Thoracic aorta (tissue), 2 donors: ENCODE data around the gene ISOC2. TPM values are rescaled to one million over a fixed set of nuclear protein-coding genes. Genes with fewer than 3 reads are reported as not detected.
A peak's percentile ranks its signal among the peaks of the same experiment; 100 is the strongest.
"Not testable (repeated sequence)": the region's sequence is repeated elsewhere in the genome, so short reads cannot be mapped to it uniquely, and the experiment has no call there.

Experiments used
- ATAC-seq: fragments of 150-250 bp; one replicate; pipeline ENCODE4 v1.8.0; 2017; ENCODE audit warnings: low read depth; ENCODE audit not compliant: insufficient number of reproducible peaks, low FRiP score
- DNase-seq: peaks from one replicate; pipeline ENCODE4 v3.0.0-alpha.2; 2020; ENCODE audit warnings: low spot score
- H3K27ac ChIP-seq, 2 donors: fragments of 200-600 bp; sonication (generic); 1 replicate in 1 of 2; 2 replicates in 1 of 2; pipeline ENCODE4 v1.5.1; 2016; ENCODE audit warnings: mild to moderate bottlenecking in 2 of 2, moderate library complexity in 2 of 2
- H3K27me3 ChIP-seq: fragments of 200-600 bp; sonication (generic); replicated peaks from 2 replicates; pipeline ENCODE4 v1.6.0; 2016; ENCODE audit warnings: mild to moderate bottlenecking; ENCODE audit not compliant: insufficient read depth
- H3K36me3 ChIP-seq: fragments of 200-600 bp; sonication (generic); one replicate; pipeline ENCODE4 v1.5.1; 2016
- H3K4me1 ChIP-seq, 2 donors: fragments of 200-600 bp; sonication (generic); 1 replicate in 1 of 2; 2 replicates in 1 of 2; pipeline versions ENCODE4 v1.5.1 to v1.6.0; 2016; ENCODE audit warnings: low read depth in 2 of 2, mild to moderate bottlenecking in 1 of 2; ENCODE audit not compliant: control insufficient read depth in 1 of 2
- H3K4me3 ChIP-seq: fragments of 200-600 bp; sonication (generic); 2 replicates; pipeline ENCODE4 v1.5.1; 2016; ENCODE audit warnings: mild to moderate bottlenecking
- H3K9me3 ChIP-seq: fragments of 200-600 bp; sonication (generic); 2 replicates; pipeline ENCODE4 v1.5.1; 2016
- total RNA-seq, 2 donors: library from RNA; depleted of rRNA; stranded (reverse); fragments of >200 nt; gene quantifications; one replicate each; pipeline versions ENCODE4 v1.1.0 to v1.2.3, GENCODE V29; 2016
- TF ChIP-seq, protein P1 (sequence below): fragments of 200-600 bp; sonication (generic); IDR thresholded peaks from one replicate; pipeline ENCODE4 v1.5.1; 2019; ENCODE audit warnings: antibody characterized with exemption

ISOC2 gene
- total RNA-seq, 2 donors from 2014 or later, result 18.8 to 27.4 TPM

DNA sequence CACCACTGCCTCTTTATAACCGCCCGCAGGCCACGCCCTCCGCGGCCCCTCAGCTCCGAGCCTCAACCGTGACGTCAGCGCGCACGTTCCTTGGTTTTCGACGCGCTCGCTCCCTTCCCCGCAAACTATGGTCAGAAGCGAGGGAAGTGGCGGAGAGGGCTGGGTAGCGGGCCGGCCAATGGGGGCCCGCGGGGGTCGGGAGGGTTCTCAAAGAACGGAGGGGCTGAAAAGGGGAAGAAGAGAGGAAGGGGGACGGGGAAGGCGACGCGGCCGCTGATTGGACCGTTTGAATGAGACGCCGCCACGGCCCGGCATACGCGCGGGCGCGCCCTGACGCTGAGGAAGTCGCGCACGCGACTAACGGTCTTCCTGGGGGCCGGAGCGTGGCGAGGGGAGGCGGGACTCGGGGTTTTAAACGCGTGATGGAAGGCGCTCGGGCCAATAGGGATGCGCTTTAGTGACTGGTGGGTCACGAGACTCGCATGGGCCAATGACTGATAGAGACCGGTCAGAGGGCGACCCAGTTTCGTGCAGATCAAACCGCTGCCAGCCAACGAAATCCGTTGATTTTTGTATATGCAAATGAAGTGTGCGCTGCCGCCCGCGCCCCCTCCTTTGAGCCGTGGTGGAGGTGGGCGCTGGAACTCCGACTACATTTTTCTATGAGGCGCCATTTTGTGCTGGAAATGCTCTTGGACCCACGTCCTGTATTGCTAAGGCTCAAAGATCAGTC is 53.5 kb downstream of the ISOC2 start:
- H3K27ac ChIP-seq, result peak overlapping the region; percentile 99
- peaks cover 5% of the 10 kb centered on the region for H3K36me3 ChIP-seq
- peaks cover 18 to 23% of the 10 kb centered on the region in 2 donors for H3K4me1 ChIP-seq
- H3K27me3 ChIP-seq, result no peaks in the 10 kb centered on the region
- peak overlapping the region; percentile 87 for H3K4me3 ChIP-seq
- no peaks in the 10 kb centered on the region for H3K9me3 ChIP-seq
- ATAC-seq, result peak; percentile 96
- TF ChIP-seq, protein P1, sequence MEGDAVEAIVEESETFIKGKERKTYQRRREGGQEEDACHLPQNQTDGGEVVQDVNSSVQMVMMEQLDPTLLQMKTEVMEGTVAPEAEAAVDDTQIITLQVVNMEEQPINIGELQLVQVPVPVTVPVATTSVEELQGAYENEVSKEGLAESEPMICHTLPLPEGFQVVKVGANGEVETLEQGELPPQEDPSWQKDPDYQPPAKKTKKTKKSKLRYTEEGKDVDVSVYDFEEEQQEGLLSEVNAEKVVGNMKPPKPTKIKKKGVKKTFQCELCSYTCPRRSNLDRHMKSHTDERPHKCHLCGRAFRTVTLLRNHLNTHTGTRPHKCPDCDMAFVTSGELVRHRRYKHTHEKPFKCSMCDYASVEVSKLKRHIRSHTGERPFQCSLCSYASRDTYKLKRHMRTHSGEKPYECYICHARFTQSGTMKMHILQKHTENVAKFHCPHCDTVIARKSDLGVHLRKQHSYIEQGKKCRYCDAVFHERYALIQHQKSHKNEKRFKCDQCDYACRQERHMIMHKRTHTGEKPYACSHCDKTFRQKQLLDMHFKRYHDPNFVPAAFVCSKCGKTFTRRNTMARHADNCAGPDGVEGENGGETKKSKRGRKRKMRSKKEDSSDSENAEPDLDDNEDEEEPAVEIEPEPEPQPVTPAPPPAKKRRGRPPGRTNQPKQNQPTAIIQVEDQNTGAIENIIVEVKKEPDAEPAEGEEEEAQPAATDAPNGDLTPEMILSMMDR, result no peak
- DNase-seq, result peak; percentile 97

DNA sequence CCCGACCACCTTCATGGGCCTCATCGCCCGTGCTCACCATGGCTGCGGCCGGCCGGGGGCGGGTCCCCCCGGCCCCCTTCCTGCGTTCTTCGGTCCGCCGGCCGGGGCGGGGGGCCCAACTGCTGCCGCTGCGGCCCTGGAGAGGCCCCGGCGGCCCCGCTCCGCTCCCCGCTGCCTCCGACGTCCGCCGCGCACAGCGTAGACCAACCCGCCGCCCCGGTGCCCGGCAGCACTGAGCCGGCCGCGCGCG is 54.0 kb downstream of the ISOC2 start, which contains the start of gene UBE2S:
Gene UBE2S, minus strand, starts transcription at position 239 of the 250 bp plus-strand sequence. Its CDS starts 199 bp downstream, at position 40.
- Histone ChIP-seq H3K27ac (peak within 1 kb of the TSS; percentile 99), H3K4me3 (peak within 1 kb of the TSS; percentile 87), H3K4me1 (peaks cover 18 to 23% of the 10 kb centered on the region in 2 donors)
- DNase-seq, H3K27me3 ChIP-seq, H3K36me3 ChIP-seq, ATAC-seq, H3K9me3 ChIP-seq: not testable (repeated sequence)

DNA sequence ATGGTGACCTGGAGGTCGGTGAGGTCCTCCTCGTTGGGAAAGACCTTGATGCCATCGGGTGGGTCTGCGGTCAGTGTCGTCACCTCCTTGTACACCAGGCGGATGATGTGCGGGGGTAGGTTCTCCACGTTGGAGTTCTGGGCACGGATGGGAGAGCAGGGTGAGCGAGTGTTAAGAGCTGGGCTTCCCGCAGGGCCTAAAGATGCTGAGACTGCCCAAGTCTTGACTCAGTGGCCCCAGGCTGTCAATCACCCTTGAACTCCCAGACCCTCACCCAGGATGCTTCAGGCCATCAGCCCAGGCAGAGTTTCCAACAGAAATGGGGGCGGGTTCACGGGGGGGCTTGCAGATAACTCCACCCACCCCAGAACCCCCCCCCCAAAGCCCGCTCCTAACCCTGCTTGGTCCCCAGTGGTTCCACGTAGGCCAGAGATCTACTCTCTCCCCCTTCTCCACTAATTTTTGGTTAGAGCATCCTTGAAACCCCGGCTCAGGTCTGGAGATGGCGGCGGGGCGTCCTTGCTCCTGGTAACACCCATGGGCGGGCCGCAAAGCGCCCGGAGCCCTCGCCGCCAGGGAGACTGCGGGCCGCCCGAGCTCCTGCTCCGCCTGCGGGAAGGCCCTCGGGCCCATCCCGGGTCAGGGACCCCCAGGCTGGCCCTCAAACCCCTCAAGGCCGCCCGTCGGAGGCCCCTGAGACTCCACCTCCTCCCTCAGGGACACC is 54.5 kb downstream of the ISOC2 start:
- H3K27ac ChIP-seq, result peak overlapping the region; percentile 99
- ATAC-seq (no peak), DNase-seq (no peak)
- peaks cover 15% of the 10 kb centered on the region for H3K36me3 ChIP-seq
- H3K9me3 ChIP-seq, result no peaks in the 10 kb centered on the region
- TF ChIP-seq, protein P1, result no peak
- peaks cover 18 to 23% of the 10 kb centered on the region in 2 donors for H3K4me1 ChIP-seq
- no peaks in the 10 kb centered on the region for H3K27me3 ChIP-seq
- peak overlapping the region; percentile 87 for H3K4me3 ChIP-seq

DNA sequence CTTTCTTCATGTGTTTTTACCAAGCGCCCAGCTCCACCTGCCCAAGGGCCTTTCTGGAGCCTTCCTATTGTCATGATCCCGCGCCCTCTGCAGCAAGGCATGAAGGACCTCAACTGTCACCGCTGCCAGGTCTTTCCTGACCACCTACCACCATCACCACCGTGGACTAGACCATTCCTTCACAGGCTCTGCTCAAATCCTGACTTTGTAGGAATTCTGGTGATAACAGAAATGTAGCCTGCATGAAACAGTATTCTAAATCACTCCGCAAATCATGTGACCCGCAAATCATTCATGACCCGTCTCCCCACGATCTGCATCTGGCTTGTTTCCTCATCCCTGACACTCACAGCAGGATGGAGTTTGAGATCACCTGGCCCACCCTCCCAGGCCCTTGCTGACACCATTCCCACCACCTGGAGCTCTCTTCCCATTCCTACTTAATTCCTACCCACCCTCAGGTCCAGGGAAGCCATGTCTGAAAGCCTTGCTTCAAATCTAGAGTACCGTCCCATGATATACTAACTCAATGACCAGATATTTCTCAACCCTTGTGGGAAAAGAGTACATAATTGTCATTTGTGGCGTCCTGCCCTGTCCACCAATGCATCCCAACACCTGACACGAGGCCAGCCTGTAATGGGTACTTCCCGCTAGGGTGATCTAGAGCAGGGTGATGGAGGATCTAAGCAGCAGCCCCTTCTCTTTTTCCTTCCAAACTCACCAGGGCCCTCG is 55.2 kb downstream of the ISOC2 start:
- Histone ChIP-seq H3K4me1 (peaks cover 18 to 23% of the 10 kb centered on the region in 2 donors), H3K36me3 (peaks cover 17% of the 10 kb centered on the region), H3K27ac (no peak overlapping the region), H3K27me3 (no peaks in the 10 kb centered on the region), H3K9me3 (no peaks in the 10 kb centered on the region), H3K4me3 (peak overlapping the region; percentile 87)
- no peak for DNase-seq
- no peak for ATAC-seq
- TF ChIP-seq, protein P1, result no peak

DNA sequence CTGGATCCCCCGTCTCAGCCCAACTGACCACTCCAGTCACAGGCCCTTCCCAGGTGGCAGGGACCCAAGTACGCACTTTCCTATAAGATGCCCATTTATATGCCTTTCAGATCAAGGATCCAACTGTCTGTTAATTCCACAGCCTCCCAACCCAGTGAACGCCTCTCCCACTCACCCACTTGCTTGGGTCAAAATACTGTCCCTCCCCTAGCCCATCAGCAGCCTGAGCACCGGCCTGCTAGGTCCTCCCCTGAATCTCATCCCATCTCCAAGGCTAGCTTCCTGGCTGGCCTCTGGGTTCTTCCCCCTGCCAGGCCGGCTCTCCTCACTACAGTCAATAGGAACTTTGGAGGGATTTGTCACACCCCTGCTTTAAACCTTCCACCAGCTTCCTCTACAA is 55.8 kb downstream of the ISOC2 start:
- Histone ChIP-seq H3K36me3 (peaks cover 17% of the 10 kb centered on the region), H3K9me3 (no peaks in the 10 kb centered on the region), H3K4me3 (no peak overlapping the region), H3K4me1 (peaks cover 18 to 23% of the 10 kb centered on the region in 2 donors), H3K27me3 (no peaks in the 10 kb centered on the region), H3K27ac (no peak overlapping the region)
- DNase-seq, result no peak
- TF ChIP-seq, protein P1, result no peak
- ATAC-seq, result no peak

Other genes starting within 250 kb of the ISOC2 start
- 1 to 10 TPM; 2.4 to 4.8 TPM for gene TMEM86B, start 232.9 kb downstream of the ISOC2 start, total RNA-seq
- 10 to 100 TPM; 46.7 to 52.3 TPM for gene PPP6R1, start 202.6 kb downstream of the ISOC2 start, total RNA-seq
- gene HSPBP1, start 181.5 kb downstream of the ISOC2 start, total RNA-seq, result 10 to 100 TPM; 26.8 to 26.9 TPM
- gene BRSK1, start 177.6 kb downstream of the ISOC2 start, total RNA-seq, result 10 to 100 TPM; 10.8 to 16.7 TPM
- gene TMEM150B, start 136.3 kb downstream of the ISOC2 start, total RNA-seq, result 1 to 10 TPM in 1 of 2 donors, not detected in 1; 6.8 TPM
- gene KMT5C, start 121.8 kb downstream of the ISOC2 start, total RNA-seq, result 10 to 100 TPM; 10.2 to 25.2 TPM
- not detected for gene COX6B2, start 106.9 kb downstream of the ISOC2 start, total RNA-seq
- gene GARIN5B, start 98.4 kb downstream of the ISOC2 start, total RNA-seq, result not detected
- under 1 TPM in 1 of 2 donors, not detected in 1; 0.92 TPM for gene IL11, start 91.2 kb downstream of the ISOC2 start, total RNA-seq
- gene TMEM190, start 84.8 kb downstream of the ISOC2 start, total RNA-seq, result not detected
- gene TMEM238, start 77.3 kb downstream of the ISOC2 start, total RNA-seq, result 1 to 10 TPM in 1 of 2 donors, not detected in 1; 4.2 TPM
- 100 to 1,000 TPM; 175 to 274 TPM for gene RPL28, start 75.7 kb downstream of the ISOC2 start, total RNA-seq
- gene UBE2S, start 53.9 kb downstream of the ISOC2 start, total RNA-seq, result 10 to 100 TPM; 16.3 to 17.9 TPM
- gene SHISA7, start 18.3 kb downstream of the ISOC2 start, total RNA-seq, result not detected
- gene C19orf85, start 3.1 kb upstream of the ISOC2 start, total RNA-seq, result not detected
- 1 to 10 TPM; 3.5 to 7.2 TPM for gene ZNF628, start 15.0 kb upstream of the ISOC2 start, total RNA-seq
- 1 to 10 TPM; 3.4 to 3.8 TPM for gene NAT14, start 23.5 kb upstream of the ISOC2 start, total RNA-seq
- gene SSC5D, start 26.8 kb upstream of the ISOC2 start, total RNA-seq, result 10 to 100 TPM in 1 of 2 donors, 1 to 10 TPM in 1; 4.3 to 58.3 TPM
- not detected for gene SBK2, start 75.5 kb upstream of the ISOC2 start, total RNA-seq
- gene SBK3, start 83.9 kb upstream of the ISOC2 start, total RNA-seq, result not detected
- 1 to 10 TPM; 2.4 to 3.9 TPM for gene ZNF579, start 119.2 kb upstream of the ISOC2 start, total RNA-seq
- 10 to 100 TPM in 1 of 2 donors, 1 to 10 TPM in 1; 9.5 to 17.3 TPM for gene FIZ1, start 137.9 kb upstream of the ISOC2 start, total RNA-seq
- gene ZNF524, start 138.6 kb upstream of the ISOC2 start, total RNA-seq, result 10 to 100 TPM; 21.7 to 26.4 TPM
- 10 to 100 TPM; 11.9 to 14.5 TPM for gene ZNF865, start 144.0 kb upstream of the ISOC2 start, total RNA-seq
- 10 to 100 TPM in 1 of 2 donors, 1 to 10 TPM in 1; 8.5 to 13.0 TPM for gene ZNF784, start 162.9 kb upstream of the ISOC2 start, total RNA-seq
- gene ZNF580, start 179.4 kb upstream of the ISOC2 start, total RNA-seq, result 10 to 100 TPM; 46.0 to 65.5 TPM
- 10 to 100 TPM in 1 of 2 donors, 1 to 10 TPM in 1; 6.7 to 23.8 TPM for gene ZNF581, start 182.0 kb upstream of the ISOC2 start, total RNA-seq
- gene CCDC106, start 186.6 kb upstream of the ISOC2 start, total RNA-seq, result 10 to 100 TPM; 10.5 to 14.8 TPM
- 100 to 1,000 TPM in 1 of 2 donors, 10 to 100 TPM in 1; 77.3 to 106 TPM for gene U2AF2, start 193.4 kb upstream of the ISOC2 start, total RNA-seq
- 10 to 100 TPM; 91.3 to 93.5 TPM for gene EPN1, start 213.6 kb upstream of the ISOC2 start, total RNA-seq